Osteoblast (primary cell): ENCODE results near the gene ATP10A. TPM values are rescaled to one million over a fixed set of nuclear protein-coding genes. Genes with fewer than 3 reads are reported as not detected.

Experiments
- DNase-seq: peaks from one replicate; pipeline ENCODE4 v3.0.0; 2011; ENCODE audit warnings: low spot score, mixed read lengths; ENCODE audit not compliant: insufficient read length; ENCODE audit errors: missing footprints
- H2AFZ ChIP-seq: 2 replicates; pipeline ENCODE4 v1.6.0; 2011; ENCODE audit warnings: mild to moderate bottlenecking, low read length
- H3K27ac ChIP-seq: 2 replicates; pipeline ENCODE4 v1.5.1; 2011; ENCODE audit warnings: mild to moderate bottlenecking, low read depth, low read length, moderate library complexity
- H3K27me3 ChIP-seq: 2 replicates; pipeline ENCODE4 v1.6.0; 2012; ENCODE audit warnings: mild to moderate bottlenecking, control low read depth, inconsistent platforms, low read length, moderate library complexity; ENCODE audit not compliant: insufficient read depth
- H3K36me3 ChIP-seq: 2 replicates; pipeline ENCODE4 v1.5.1; 2011; ENCODE audit warnings: mild to moderate bottlenecking, low read length, control low read depth, moderate library complexity; ENCODE audit not compliant: insufficient read depth
- H3K4me1 ChIP-seq: 2 replicates; pipeline ENCODE4 v1.5.1; 2011; ENCODE audit warnings: mild to moderate bottlenecking, low read length, control low read depth, moderate library complexity; ENCODE audit not compliant: insufficient read depth
- H3K4me2 ChIP-seq: 2 replicates; pipeline ENCODE4 v1.6.0; 2011; ENCODE audit warnings: mild to moderate bottlenecking, low read length; ENCODE audit not compliant: insufficient read depth
- H3K4me3 ChIP-seq: fragments of 200-600 bp; sonication (generic); 3 replicates; pipeline ENCODE4 v1.5.1; 2012; ENCODE audit warnings: mild to moderate bottlenecking, low read length, inconsistent platforms; ENCODE audit not compliant: insufficient read depth
- H3K79me2 ChIP-seq: 2 replicates; pipeline ENCODE4 v1.6.0; 2012; ENCODE audit warnings: mild to moderate bottlenecking, low read length, control low read depth, inconsistent platforms; ENCODE audit not compliant: insufficient read depth
- H3K9me3 ChIP-seq: 2 replicates; pipeline ENCODE4 v1.5.1; 2011; ENCODE audit warnings: low read depth, low read length, control low read depth
- H4K20me1 ChIP-seq: 2 replicates; pipeline ENCODE4 v1.6.0; 2012; ENCODE audit warnings: mild to moderate bottlenecking, low read length, control low read depth; ENCODE audit not compliant: insufficient read depth
- total RNA-seq: library from RNA; depleted of rRNA; stranded (reverse); fragments of >200 nt; gene quantifications from 2 replicates; pipeline ENCODE4 v1.2.3, GENCODE V29; 2012
- TF ChIP-seq, protein P1 (sequence below): IDR thresholded peaks from 2 replicates; pipeline ENCODE4 v1.5.1; 2011; ENCODE audit warnings: mild to moderate bottlenecking, low read depth, low read length, moderate library complexity; ENCODE audit errors: extremely low read depth

ATP10A gene
- total RNA-seq, 1 donor: 32.9 TPM

DNA sequence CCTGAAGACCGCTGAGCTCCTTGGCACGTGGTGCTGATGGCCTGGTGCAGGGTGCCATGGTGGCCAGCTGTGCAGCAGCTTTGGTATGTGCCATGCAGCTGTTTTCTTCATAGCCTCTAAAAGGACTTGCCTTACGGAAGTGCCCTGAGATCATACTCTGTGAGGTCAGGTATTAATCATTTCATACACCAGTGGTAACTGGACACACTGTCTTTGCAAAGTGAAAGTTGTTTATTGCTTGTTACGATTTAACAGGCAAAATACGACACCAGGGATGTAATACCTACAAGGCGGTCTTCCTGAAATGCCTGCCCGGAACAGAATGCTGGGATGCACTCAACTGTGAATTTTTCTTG lies 184.6 kb downstream of the ATP10A start:
- TF ChIP-seq, protein P1, sequence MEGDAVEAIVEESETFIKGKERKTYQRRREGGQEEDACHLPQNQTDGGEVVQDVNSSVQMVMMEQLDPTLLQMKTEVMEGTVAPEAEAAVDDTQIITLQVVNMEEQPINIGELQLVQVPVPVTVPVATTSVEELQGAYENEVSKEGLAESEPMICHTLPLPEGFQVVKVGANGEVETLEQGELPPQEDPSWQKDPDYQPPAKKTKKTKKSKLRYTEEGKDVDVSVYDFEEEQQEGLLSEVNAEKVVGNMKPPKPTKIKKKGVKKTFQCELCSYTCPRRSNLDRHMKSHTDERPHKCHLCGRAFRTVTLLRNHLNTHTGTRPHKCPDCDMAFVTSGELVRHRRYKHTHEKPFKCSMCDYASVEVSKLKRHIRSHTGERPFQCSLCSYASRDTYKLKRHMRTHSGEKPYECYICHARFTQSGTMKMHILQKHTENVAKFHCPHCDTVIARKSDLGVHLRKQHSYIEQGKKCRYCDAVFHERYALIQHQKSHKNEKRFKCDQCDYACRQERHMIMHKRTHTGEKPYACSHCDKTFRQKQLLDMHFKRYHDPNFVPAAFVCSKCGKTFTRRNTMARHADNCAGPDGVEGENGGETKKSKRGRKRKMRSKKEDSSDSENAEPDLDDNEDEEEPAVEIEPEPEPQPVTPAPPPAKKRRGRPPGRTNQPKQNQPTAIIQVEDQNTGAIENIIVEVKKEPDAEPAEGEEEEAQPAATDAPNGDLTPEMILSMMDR: no peak
- Histone ChIP-seq H3K4me3 (no peak overlapping the region), H4K20me1 (no peaks in the 10 kb centered on the region), H2AFZ (no peak overlapping the region), H3K4me2 (no peak overlapping the region), H3K36me3 (peaks cover 38% of the 10 kb centered on the region), H3K27me3 (no peaks in the 10 kb centered on the region), H3K9me3 (no peaks in the 10 kb centered on the region), H3K27ac (no peak overlapping the region), H3K4me1 (no peaks in the 10 kb centered on the region), H3K79me2 (no peaks in the 10 kb centered on the region)
- DNase-seq: no peak

DNA sequence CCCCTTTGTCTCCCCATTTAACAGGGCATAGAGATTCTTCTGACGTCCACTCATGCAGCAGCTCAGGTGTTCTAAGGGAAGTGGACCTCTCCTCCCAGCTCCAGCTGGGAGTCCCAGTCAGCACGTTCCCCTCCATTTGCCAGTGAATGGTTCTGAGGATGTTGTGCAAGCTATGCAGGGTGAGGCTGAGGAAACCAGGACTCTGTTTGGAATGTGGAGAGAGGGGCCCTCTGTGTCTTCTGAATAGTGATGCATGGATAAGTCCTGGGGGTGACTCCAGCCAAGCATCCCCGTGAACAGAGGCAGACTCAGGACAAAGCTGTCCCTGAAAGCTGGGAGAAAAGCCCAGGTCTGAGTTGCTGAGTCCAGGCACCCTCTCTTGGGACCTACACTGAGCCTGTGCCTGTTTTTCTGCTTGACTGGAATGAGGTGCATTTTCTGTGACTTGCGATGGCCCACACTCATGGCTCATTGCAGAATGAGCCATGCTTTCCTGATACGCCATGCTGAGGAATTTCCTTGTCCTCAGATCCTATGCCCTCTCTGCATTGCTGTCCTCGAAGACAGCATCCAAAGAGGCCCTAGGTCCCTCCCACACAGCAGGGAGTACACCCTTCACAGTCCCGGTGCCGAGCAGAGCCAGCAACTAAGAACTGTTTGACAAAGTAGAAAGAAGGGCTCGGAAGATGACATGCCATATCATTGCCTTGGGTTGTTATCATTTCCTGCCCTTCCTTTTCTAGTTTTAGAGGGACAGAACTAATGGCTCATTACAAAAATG lies 185.2 kb downstream of the ATP10A start:
- no peak overlapping the region for H3K27ac ChIP-seq
- no peaks in the 10 kb centered on the region for H3K4me1 ChIP-seq
- DNase-seq: no peak
- TF ChIP-seq, protein P1: no peak
- no peak overlapping the region for H3K4me2 ChIP-seq
- H3K9me3 ChIP-seq: no peaks in the 10 kb centered on the region
- H3K79me2 ChIP-seq: no peaks in the 10 kb centered on the region
- H3K4me3 ChIP-seq: no peak overlapping the region
- no peaks in the 10 kb centered on the region for H3K27me3 ChIP-seq
- H2AFZ ChIP-seq: no peak overlapping the region
- no peaks in the 10 kb centered on the region for H4K20me1 ChIP-seq
- peaks cover 38% of the 10 kb centered on the region for H3K36me3 ChIP-seq

DNA sequence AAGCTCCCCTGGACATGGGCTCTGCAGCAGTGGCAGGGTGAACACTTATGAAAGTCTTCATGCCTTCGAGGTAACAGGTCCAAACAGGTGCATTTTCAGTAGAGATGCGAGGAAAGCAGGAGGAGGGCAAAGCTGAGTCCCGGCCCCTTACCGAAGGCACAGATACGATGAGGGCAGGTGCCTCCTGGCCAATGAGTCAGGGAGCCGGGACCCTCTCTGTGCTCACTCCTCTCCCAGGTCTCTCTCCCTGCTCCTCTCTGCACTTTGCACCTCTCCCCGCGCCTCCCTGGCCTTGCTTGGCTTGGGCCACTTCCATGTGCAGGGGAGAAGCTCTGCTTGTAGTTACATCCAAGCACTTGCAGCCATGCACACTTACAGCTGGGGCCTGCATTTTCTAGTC lies 187.1 kb downstream of the ATP10A start:
- peaks cover 6% of the 10 kb centered on the region for H3K4me1 ChIP-seq

DNA sequence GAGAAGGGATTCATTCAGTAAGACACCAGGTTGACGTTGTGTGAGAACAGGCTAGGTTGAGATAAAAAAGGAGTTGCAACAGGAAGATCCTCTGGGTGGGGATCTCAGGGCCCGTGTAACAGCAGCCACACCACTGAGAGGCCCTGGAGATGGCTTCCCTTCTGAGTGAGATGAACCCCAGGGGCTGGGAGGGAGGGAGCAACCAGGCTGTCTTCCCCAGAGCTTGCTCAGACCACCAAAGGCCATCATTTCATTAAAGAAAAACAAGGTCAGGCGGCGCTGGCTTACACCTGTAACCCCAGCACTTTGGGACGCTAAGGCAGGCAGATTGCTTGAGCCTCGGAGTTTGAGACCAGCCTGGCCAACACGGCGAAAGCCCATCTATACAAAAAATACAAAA lies 187.7 kb downstream of the ATP10A start:
- TF ChIP-seq, protein P1: no peak
- no peaks in the 10 kb centered on the region for H3K79me2 ChIP-seq
- H3K36me3 ChIP-seq: peaks cover 23% of the 10 kb centered on the region

More for the DNA sequence above, 187.1 kb downstream of the ATP10A start:
- H3K4me2 ChIP-seq: no peak overlapping the region
- H3K9me3 ChIP-seq: no peaks in the 10 kb centered on the region
- no peaks in the 10 kb centered on the region for H3K27me3 ChIP-seq
- H3K36me3 ChIP-seq: peaks cover 30% of the 10 kb centered on the region
- H3K79me2 ChIP-seq: no peaks in the 10 kb centered on the region
- TF ChIP-seq, protein P1: no peak
- H4K20me1 ChIP-seq: no peaks in the 10 kb centered on the region
- no peak overlapping the region for H3K27ac ChIP-seq
- H2AFZ ChIP-seq: no peak overlapping the region
- H3K4me3 ChIP-seq: no peak overlapping the region
- no peak for DNase-seq

More for the DNA sequence above, 187.7 kb downstream of the ATP10A start:
- no peak for DNase-seq
- no peak overlapping the region for H3K27ac ChIP-seq
- H3K9me3 ChIP-seq: no peaks in the 10 kb centered on the region
- H3K4me1 ChIP-seq: peaks cover 13% of the 10 kb centered on the region
- H3K4me3 ChIP-seq: no peak overlapping the region
- H3K27me3 ChIP-seq: no peaks in the 10 kb centered on the region
- H3K4me2 ChIP-seq: no peak overlapping the region
- H4K20me1 ChIP-seq: no peaks in the 10 kb centered on the region
- H2AFZ ChIP-seq: no peak overlapping the region
